GM21423 (cell line): ENCODE data around the gene STEAP1B.
"Not testable (repeated sequence)": the region's sequence is repeated elsewhere in the genome, so short reads cannot be mapped to it uniquely, and the experiment has no call there.

Experiments
- ATAC-seq: cut with Tn5 transposase; IDR thresholded peaks from one replicate; pipeline ENCODE4 v1.9.1; 2021; ENCODE audit warnings: mild to moderate bottlenecking, moderate library complexity; ENCODE audit not compliant: unreplicated experiment

STEAP1B gene

DNA sequence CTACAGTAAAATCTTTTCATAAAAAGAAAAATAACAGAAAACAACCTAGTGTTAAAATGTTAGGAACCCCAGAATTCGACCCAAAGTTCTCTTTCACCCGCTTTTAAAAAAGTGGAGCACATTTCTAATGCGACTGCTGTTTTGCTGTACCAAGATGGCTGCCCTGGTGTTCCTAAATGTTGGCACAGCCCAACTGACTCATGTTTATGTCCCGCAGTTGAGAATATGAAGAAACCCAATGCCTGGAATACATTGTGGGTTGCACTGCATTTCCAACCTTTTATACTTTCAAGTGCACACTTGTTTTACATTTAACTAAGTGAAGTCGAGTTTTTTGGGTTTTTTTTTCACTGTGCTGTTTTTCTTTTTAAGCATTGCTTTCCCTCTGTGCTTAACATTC lies 944 bp downstream of the STEAP1B start:
- no peak for ATAC-seq

DNA sequence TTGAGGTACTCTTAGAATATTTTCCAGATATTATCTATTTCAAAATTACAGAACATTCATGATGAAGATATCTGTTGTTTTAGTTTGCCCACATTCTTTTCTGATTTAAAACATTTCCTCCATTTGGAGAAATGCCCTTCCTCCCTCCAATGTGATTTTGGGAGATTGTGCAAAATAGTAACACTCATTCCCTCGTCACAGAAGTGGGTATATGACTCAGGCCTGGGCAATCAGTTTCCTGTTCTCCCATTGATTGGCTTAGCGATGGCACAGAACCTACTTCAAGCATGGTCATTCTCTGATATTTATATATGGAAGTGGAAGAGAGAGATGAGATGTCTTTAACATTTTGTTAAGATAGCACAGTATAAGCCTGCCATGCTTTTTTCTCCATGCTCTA lies 3.1 kb downstream of the STEAP1B start:
- not testable (repeated sequence) for ATAC-seq

GRCh38 chr7:22496296-22496888 lies 3.6 kb downstream of the STEAP1B start:
- not testable (repeated sequence) for ATAC-seq

GRCh38 chr7:22493160-22493925 lies 6.6 kb downstream of the STEAP1B start:
- not testable (repeated sequence) for ATAC-seq

GRCh38 chr7:22488643-22489462 lies 11.1 kb downstream of the STEAP1B start:
- no peak for ATAC-seq

DNA sequence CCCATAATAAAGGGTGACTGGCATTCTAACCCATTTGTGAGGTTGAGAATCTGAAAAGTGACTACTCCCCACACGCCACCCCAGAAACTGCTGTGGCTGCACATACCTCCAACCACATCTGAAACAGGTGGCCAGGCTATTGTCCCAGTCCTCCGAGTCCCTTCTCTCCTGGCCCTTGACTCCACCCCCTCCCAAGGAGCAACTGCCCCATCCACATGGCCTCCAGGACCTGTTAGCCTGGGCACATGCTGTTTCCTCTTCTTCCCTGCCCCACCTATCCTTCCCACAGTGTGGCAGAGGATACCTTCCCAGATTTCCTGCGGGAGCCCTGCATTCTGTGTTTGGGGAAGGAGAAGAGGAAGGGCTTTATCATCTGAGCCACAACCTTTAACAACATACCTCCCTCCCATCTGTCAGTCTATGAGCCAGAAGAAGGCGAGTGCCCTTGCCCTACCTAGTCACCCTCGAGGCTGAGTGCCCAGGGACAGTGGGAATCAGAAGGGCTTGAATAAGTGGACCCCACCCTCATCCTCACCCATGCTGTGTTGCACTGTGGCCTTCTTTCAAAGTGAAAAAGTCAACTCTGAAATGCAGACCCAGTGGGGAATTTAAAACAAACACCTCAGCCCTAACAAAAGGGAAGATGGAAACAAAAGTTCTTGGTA lies 11.9 kb downstream of the STEAP1B start:
- no peak for ATAC-seq

GRCh38 chr7:22486597-22486996 lies 13.4 kb downstream of the STEAP1B start:
- ATAC-seq, result no peak

DNA sequence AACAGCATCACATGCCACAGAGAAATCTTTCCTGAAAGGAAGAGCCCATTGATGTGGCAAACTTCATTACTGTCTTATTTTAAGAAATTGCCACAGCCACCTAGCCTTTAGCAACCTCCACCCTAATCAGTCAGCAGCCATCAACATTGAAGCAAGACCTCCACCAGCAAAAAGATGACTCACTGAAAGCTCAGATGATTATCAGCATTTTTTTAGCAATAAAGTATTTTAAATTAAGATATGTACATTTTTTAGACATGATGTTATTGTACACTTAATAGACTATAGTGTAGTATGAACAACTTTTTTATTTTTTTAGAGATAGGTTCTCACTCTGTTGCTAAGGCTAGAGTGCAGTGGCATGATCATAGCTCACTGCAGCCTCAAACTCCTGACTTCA lies 14.8 kb downstream of the STEAP1B start:
- no peak for ATAC-seq

DNA sequence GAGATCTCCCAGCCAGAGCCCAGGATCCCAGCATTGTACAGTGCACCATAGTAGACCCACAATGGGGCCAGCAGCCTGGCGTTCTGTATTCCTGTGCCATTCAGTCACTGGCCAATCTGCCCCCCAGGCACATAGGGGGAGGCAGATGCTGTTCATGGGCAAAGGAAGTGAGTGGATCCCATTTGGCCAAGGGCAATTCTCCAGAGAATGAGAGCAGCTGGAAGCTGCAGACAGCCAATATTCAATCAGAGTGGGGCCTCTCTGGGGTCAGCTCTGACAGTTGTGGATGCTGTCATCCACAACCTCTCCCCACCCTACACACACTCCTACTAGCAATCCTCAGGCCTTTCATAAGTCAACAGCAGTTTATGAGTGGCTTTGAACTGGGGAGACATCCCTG lies 17.5 kb downstream of the STEAP1B start:
- no peak for ATAC-seq

DNA sequence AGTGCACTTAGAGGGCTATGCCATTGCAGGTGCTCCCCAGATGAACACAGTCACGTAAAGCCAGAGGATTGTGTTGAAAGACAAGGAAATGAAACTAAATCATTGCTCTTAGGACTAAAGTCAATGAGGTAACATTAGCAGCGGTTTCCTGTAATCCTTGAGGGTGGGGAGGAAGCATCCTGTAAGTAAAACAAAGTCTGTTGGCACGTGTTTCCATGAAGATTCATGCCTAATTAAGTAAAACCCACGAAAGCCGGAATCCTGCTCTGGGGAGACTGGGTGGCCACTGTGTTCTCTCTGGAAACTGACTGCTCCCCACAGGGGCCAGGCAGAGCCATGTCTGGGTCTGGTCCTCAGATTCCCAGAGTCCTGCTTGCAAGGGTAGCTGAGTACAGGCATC lies 18.3 kb downstream of the STEAP1B start:
- peak; percentile 79 for ATAC-seq

DNA sequence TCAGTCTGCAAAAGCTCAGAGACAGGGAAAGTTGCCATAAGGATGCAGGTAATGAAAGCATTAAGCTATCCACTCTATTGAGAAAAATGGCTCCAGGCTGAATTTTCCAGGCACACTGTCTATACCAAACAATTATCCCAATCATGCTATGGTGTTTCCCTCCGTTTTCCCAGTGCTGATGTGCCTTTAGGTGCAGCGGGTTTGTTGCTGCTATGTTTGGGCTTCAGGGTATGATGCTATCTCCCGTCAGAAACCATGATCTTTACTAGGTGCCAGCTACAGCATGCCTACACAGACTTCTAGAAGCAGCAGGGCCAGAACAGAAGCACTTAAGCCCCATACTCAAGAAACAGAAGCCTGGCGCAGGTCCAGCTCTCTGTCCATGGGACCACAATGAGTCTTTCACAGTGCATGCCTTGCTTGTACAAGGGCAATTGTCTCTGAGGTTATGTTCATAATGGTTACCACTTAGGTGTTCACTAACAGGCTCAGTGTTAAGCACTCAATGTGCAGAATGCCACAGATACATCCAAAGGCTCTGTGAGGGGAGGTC lies 19.4 kb downstream of the STEAP1B start:
- no peak for ATAC-seq

- ATAC-seq, result no peak
Measured at GRCh38 chr7:22477876-22478450, 22.0 kb downstream of the STEAP1B start.

- ATAC-seq, result no peak
Measured at GRCh38 chr7:22477262-22477661, 22.7 kb downstream of the STEAP1B start.

GRCh38 chr7:22476824-22477223 lies 23.2 kb downstream of the STEAP1B start:
- no peak for ATAC-seq

GRCh38 chr7:22474645-22475044 lies 25.3 kb downstream of the STEAP1B start:
- no peak for ATAC-seq

DNA sequence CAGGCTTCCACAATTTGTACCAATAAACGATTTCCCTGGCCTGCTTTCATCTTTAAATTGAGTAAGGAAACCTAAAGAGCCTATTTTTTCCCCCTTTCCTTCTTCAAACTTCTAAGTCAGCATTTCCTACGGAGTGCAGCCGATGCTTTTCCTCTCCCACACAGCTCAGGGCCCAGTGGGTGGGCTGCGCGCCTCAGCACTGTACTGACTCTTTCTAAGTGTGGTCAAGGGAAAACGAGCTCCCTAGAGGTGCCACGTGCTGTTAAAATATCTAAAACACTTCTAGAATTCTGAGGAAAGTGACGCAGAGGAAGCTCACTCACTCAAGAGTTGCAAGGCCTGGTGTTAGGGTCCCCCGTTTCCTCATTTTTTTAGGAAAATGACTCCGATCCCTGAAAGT lies 29.0 kb downstream of the STEAP1B start:
- ATAC-seq, result no peak

GRCh38 chr7:22469371-22470143 lies 30.4 kb downstream of the STEAP1B start:
- no peak for ATAC-seq

DNA sequence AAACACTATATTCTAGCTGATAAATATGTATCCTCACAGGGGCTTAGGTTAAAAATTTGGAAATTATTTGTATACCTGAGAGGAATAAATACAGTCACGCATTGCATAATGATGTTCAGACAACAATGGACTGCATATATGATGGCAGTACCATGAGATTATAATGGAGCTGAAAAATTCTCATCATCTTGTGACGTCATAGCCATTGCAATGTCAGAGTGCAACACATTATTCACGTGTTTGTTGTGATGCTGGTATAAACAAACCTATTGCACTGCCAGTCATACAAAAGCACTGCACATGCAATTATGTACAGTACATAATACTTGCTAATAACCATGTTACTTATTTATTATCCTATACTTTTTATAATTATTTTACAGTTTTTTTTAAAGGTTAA lies 31.4 kb downstream of the STEAP1B start:
- ATAC-seq, result no peak

DNA sequence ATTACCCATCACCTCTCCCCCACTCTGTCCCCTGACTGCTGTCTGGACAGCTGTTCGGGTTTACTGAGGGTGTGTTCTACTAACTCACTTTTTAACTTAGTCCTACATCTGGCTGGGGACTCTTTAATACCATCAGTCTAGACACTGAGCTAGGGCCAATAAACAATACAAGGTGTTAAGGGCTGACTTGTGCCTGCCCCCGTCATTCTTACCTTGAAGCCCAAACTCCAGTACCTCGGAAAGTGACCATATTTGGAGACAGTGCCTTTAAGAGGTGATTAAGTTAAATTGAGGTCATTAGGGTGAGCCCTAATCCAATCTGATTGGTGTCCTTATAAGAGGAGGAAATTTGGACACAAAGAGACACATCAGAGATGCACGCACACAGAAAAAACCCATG lies 35.7 kb downstream of the STEAP1B start:
- no peak for ATAC-seq
